Measurements from ENCODE around the gene CENPI. TPM values are rescaled to one million over a fixed set of nuclear protein-coding genes. Genes with fewer than 3 reads are reported as not detected.

The CENPI gene
- total RNA-seq, 2 donors from 2014 or later = 0.17 to 0.52 TPM

DNA sequence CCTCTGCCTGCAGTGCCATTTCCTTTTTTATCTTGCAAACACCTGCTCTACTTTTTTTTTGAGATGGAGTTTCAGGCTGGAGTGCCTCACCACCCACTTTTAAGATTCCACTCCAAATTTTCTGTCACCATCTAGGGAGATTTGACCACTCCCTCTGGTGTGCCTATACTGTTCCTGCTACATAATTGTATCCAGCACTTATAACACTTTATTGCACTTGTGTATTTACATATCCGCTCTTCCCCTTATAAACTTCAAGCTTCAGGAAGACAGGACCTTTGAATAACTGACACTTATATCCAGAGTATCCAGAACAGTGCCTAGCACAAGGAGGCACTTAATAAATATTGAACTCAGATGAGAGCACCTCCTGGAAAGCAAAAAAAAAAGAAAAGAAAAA, 6.2 kb upstream of the CENPI start:
- Mint-ChIP-seq H3K4me3 (no peak overlapping the region), H3K4me1 (no peaks in the 10 kb centered on the region), H3K36me3 (ENCODE audit: low read depth) (no peaks in the 10 kb centered on the region), H3K27me3 (no peaks in the 10 kb centered on the region), H3K27ac (no peak overlapping the region)
- ATAC-seq (no peak), DNase-seq (no peak)
- no peaks in the 10 kb centered on the region for H3K9me3 ChIP-seq (ENCODE audit: control insufficient read depth, low read length, poor library complexity, severe bottlenecking)

DNA sequence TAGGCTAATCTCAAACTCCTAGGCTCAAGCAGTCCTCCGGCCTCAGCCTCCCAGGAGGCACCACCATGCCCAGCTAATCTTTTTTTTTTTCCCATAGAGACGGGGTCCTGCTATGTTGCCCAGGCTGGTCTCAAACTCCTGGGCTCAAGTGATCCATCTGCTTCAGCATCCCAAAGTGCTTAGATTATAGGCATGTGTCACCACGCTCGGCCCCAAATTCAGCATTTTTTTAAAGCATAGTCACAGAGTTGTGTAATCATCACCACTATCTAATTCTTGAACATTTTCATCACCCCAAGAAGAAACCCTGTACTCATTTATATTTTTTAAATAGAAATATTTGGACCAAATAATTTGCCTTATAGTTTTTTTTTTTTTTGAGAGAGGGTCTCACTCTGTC, 10.3 kb downstream of the CENPI start:
- ATAC-seq (no peak), DNase-seq (no peak)
- no peak overlapping the region for H3K27ac Mint-ChIP-seq
- H3K9me3 ChIP-seq (ENCODE audit: control insufficient read depth, low read length, poor library complexity, severe bottlenecking) = no peaks in the 10 kb centered on the region
- no peaks in the 10 kb centered on the region for H3K36me3 Mint-ChIP-seq (ENCODE audit: low read depth)
- no peak overlapping the region for H3K4me3 Mint-ChIP-seq
- H3K4me1 Mint-ChIP-seq = no peaks in the 10 kb centered on the region
- no peaks in the 10 kb centered on the region for H3K27me3 Mint-ChIP-seq

DNA sequence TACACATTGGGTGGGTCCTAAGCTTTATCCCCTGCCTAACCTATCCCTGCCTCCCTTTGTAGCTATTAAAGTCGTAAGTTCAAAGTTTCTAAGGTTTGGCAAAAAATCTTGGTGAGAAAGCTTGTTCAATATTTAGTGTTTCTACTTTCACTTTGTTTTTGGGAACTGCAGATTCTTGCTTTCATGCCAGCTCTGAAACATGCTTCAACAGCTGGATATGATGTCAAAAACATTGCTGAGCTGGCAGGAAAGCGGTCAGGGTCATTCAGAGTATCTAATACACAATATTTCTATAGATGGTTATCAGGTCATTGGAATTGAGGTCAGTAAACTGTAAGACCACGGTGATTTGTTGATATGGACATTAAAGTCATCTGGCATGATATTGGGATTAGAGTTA, 19.7 kb downstream of the CENPI start:
- ATAC-seq = no peak
- Mint-ChIP-seq H3K4me3 (no peak overlapping the region), H3K27me3 (no peaks in the 10 kb centered on the region)

DNA sequence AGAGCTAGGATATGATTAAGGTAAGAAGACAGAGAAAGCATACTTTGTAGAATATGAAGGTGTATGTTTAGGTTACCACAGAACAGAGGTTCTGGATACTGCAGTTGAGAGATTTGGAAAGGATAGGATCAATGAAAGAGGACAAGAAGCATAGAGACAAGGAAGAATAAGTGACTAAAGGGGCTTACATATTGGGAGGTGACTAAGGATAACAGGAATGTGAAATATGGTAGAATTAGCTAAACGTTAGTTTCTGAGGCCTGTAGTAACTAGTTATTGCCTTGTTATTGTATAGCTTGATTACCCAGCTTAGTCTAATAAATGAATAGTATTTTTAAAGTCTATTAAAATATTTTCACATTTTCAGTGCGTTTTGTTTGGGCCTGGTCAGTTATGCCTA, 38.2 kb downstream of the CENPI start:
- ATAC-seq = no peak
- no peaks in the 10 kb centered on the region for H3K9me3 ChIP-seq (ENCODE audit: control insufficient read depth, low read length, poor library complexity, severe bottlenecking)
- Mint-ChIP-seq H3K4me1 (no peaks in the 10 kb centered on the region), H3K27me3 (no peaks in the 10 kb centered on the region), H3K27ac (no peak overlapping the region), H3K4me3 (no peak overlapping the region), H3K36me3 (ENCODE audit: low read depth) (peaks cover 2% of the 10 kb centered on the region)
- DNase-seq = no peak

More for the DNA sequence above, 19.7 kb downstream of the CENPI start:
- no peak for DNase-seq
- Mint-ChIP-seq H3K4me1 (no peaks in the 10 kb centered on the region), H3K36me3 (ENCODE audit: low read depth) (no peaks in the 10 kb centered on the region), H3K27ac (no peak overlapping the region)
- no peaks in the 10 kb centered on the region for H3K9me3 ChIP-seq (ENCODE audit: control insufficient read depth, low read length, poor library complexity, severe bottlenecking)

Other genes starting within 250 kb of the CENPI start
- not detected for gene NOX1, start 223.8 kb upstream of the CENPI start, total RNA-seq
- under 1 TPM; 0.18 to 0.30 TPM for gene XKRX, start 169.3 kb upstream of the CENPI start, total RNA-seq
- gene ARL13A, start 128.5 kb upstream of the CENPI start, total RNA-seq = not detected
- gene TRMT2B, start 46.1 kb upstream of the CENPI start, total RNA-seq = 10 to 100 TPM; 30.5 to 35.3 TPM
- not detected for gene TMEM35A, start 19.3 kb upstream of the CENPI start, total RNA-seq
- under 1 TPM; 0.10 to 0.27 TPM for gene DRP2, start 121.6 kb downstream of the CENPI start, total RNA-seq
- not detected for gene TAF7L, start 193.1 kb downstream of the CENPI start, total RNA-seq